A549 (cell line): ENCODE data around the gene NTM. TPM values are rescaled to one million over a fixed set of nuclear protein-coding genes. Genes with fewer than 3 reads are reported as not detected.

Experiments
- ATAC-seq, 2 experiments: fragments of 200-7000 bp in 1 of 2; fragments of >200 bp in 1 of 2; cut with Nextera tagmentation in 1 of 2; cut with Tn5 transposase in 1 of 2; 3 replicates each; pipeline versions ENCODE4 v1.8.0 to v1.9.1; 2018 to 2020; ENCODE audit warnings: mild to moderate bottlenecking in 1 of 2, moderate library complexity in 1 of 2
- CTCF ChIA-PET: fragments of 300-600 bp; sonication (Branson Sonifier 250); formaldehyde crosslinking; extraction: SDS; loops from one replicate; lab custom pipeline; 2021; ENCODE audit warnings: antibody characterized with exemption, inconsistent platforms; lab: Yijun Ruan, JAX
- POLR2A ChIA-PET: fragments of 350-600 bp; formaldehyde crosslinking; extraction: SDS; loops from one replicate; lab custom pipeline; 2021; ENCODE audit warnings: antibody characterized with exemption, inconsistent platforms; lab: Yijun Ruan, JAX
- DNase-seq, 2 experiments: peaks; one replicate each; pipeline versions ENCODE4 v3.0.0 to v3.0.0-alpha.2; 2011 to 2016; ENCODE audit warnings: low read depth in 1 of 2, low spot score in 1 of 2
- FAIRE-seq: peaks from 2 replicates; lab custom pipeline; 2011; peaks lifted over from hg19 to GRCh38; lab: Jason Lieb, UNC
- H3K27ac ChIP-seq, 2 experiments: fragments of >200 bp; sonication (Bioruptor Twin); formaldehyde crosslinking; 3 replicates each; pipeline ENCODE4 v1.5.1; 2016 to 2017
- H3K4me1 ChIP-seq: fragments of >200 bp; sonication (Bioruptor Twin); formaldehyde crosslinking; 3 replicates; pipeline ENCODE4 v1.6.1; 2016
- H3K4me2 ChIP-seq: fragments of >200 bp; sonication (Bioruptor Twin); formaldehyde crosslinking; 3 replicates; pipeline ENCODE4 v1.6.1; 2016
- H3K4me3 ChIP-seq: fragments of >200 bp; sonication (Bioruptor Twin); formaldehyde crosslinking; 3 replicates; pipeline ENCODE4 v1.5.1; 2016
- H3K9me3 ChIP-seq: fragments of >200 bp; sonication (Bioruptor Twin); formaldehyde crosslinking; 3 replicates; pipeline ENCODE4 v1.6.1; 2016
- BCL3 ChIP-seq: fragments of >200 bp; sonication (Bioruptor Twin); formaldehyde crosslinking; IDR thresholded peaks from 3 replicates; pipeline ENCODE4 v1.6.1; 2016
- BHLHE40 ChIP-seq: IDR thresholded peaks from 2 replicates; pipeline ENCODE4 v1.6.1; 2012; ENCODE audit warnings: low read depth, low read length, inconsistent platforms
- CHD4 ChIP-seq: fragments of 200-600 bp; sonication (generic); IDR thresholded peaks from 2 replicates; pipeline ENCODE4 v1.6.1; 2016; ENCODE audit warnings: antibody characterized with exemption, mild to moderate bottlenecking, borderline replicate concordance
- EHF ChIP-seq: fragments of 250-450 bp; sonication (Bioruptor Pico); IDR thresholded peaks from 2 replicates; pipeline ENCODE4 v1.5.0; 2020; ENCODE audit warnings: mild to moderate bottlenecking
- EP300 ChIP-seq, 2 experiments: fragments of >200 bp; sonication (Bioruptor Twin); formaldehyde crosslinking; IDR thresholded peaks; 2 replicates in 1 of 2; 3 replicates in 1 of 2; pipeline ENCODE4 v1.6.1; 2016 to 2017
- HDAC2 ChIP-seq: fragments of 200-600 bp; sonication (generic); IDR thresholded peaks from 2 replicates; pipeline ENCODE4 v1.6.1; 2016
- HES2 ChIP-seq: fragments of >200 bp; sonication (Bioruptor Twin); formaldehyde crosslinking; IDR thresholded peaks from 2 replicates; pipeline ENCODE4 v1.6.1; 2016
- HEYL ChIP-seq: fragments of 250-450 bp; sonication (Bioruptor Pico); IDR thresholded peaks from 2 replicates; pipeline ENCODE4 v1.8.0; 2021; ENCODE audit warnings: mild to moderate bottlenecking, moderate library complexity
- HMGXB4 ChIP-seq: fragments of 250-450 bp; sonication (Bioruptor Pico); IDR thresholded peaks from 2 replicates; pipeline ENCODE4 v1.5.0; 2021; ENCODE audit warnings: mild to moderate bottlenecking, moderate library complexity, borderline replicate concordance
- KDM1A ChIP-seq: fragments of 200-600 bp; sonication (generic); IDR thresholded peaks from 2 replicates; pipeline ENCODE4 v1.6.1; 2016; ENCODE audit warnings: low read depth, mild to moderate bottlenecking
- NFE2L2 ChIP-seq: fragments of 150-350 bp; conservative IDR thresholded peaks from 2 replicates; pipeline ENCODE4 v1.6.1; 2014; ENCODE audit warnings: low read length
- POLR2A ChIP-seq: IDR thresholded peaks from 2 replicates; pipeline ENCODE4 v1.6.1; 2012; ENCODE audit warnings: mild to moderate bottlenecking, low read length
- REST ChIP-seq: fragments of 200-600 bp; sonication (generic); IDR thresholded peaks from 2 replicates; pipeline ENCODE4 v1.6.1; 2016; ENCODE audit warnings: antibody characterized with exemption, mild to moderate bottlenecking, moderate library complexity
- SREBF2 ChIP-seq: fragments of 450-650 bp; IDR thresholded peaks from 2 replicates; pipeline ENCODE4 v1.6.1; 2014; ENCODE audit warnings: mild to moderate bottlenecking, moderate library complexity
- ZSCAN20 ChIP-seq: fragments of 250-450 bp; sonication (Bioruptor Pico); IDR thresholded peaks from 2 replicates; pipeline ENCODE4 v1.8.0; 2022; ENCODE audit warnings: mild to moderate bottlenecking, moderate library complexity
- WGBS: methylation state at CpG from one replicate; pipeline ENCODE4 v1.1.6; 2017; ENCODE audit errors: missing lambda C conversion rate; 5-methylcytosine and 5-hydroxymethylcytosine counted together
- polyA plus RNA-seq, 4 experiments: library from polyadenylated mRNA; depleted of rRNA in 3 of 4; stranded (reverse); fragments of >200 nt; fragmentation: RNase III in 1 of 4; extraction: RNeasy Plus Mini Kit Qiagen cat#74134 plus additional on column Dnase treatment in 1 of 4; gene quantifications; 2 replicates in 3 of 4; 3 replicates in 1 of 4; pipeline ENCODE4 v1.2.3, GENCODE V29; 2011 to 2017
- TF ChIP-seq, protein P1 (sequence below): fragments of 150-350 bp; IDR thresholded peaks from 2 replicates; pipeline ENCODE4 v1.6.1; 2014; ENCODE audit warnings: low read depth, mild to moderate bottlenecking, low read length
- TF ChIP-seq, protein P2 (sequence below): IDR thresholded peaks from 2 replicates; pipeline ENCODE4 v1.6.1; 2012; ENCODE audit warnings: low read depth, borderline replicate concordance
- TF ChIP-seq, protein P3 (sequence below): fragments of 450-650 bp; IDR thresholded peaks from 2 replicates; pipeline ENCODE4 v1.6.1; 2014; ENCODE audit warnings: antibody characterized with exemption

NTM gene
- polyA plus RNA-seq, 2 of the 4 experiments (the other 2 are of a cell fraction), result not detected

DNA sequence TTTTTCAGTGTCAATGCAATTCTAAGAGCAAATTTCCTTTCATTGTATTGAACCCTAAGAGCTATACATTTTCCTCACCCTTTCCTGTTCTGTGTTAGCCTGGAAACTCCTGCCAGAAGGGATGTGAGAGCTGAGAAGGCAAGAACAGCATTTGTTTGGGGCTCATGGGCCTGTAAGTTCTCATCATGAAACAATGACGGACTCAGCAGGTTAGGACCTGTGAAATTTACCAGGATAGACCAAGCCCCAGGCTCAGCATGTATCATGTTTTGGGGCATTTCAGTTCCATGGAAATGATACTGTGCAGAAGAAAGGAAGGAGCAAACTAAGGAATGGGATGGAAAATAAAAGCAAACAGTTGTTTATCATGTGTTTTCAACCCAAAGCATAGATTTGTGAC is 41.6 kb downstream of the NTM start:
- Histone ChIP-seq H3K27ac (no peak overlapping the region), H3K4me2 (no peak overlapping the region), H3K4me1 (no peaks in the 10 kb centered on the region)
- no peak for FAIRE-seq
- WGBS, result 17% methylated on average over 1 of the region's 1 CpG
- POLR2A ChIA-PET, result no interaction called here
- TF ChIP-seq HMGXB4 (CRISPR knock-in tag), result no peak
- TF ChIP-seq EP300 (IDR thresholded peaks at IDR 0.05), result no peak
- no peak for TF ChIP-seq SREBF2
- no peak for TF ChIP-seq REST
- no peak for TF ChIP-seq NFE2L2
- TF ChIP-seq CHD4, result no peak
- no peak for TF ChIP-seq HEYL (CRISPR knock-in tag)
- TF ChIP-seq, protein P1, sequence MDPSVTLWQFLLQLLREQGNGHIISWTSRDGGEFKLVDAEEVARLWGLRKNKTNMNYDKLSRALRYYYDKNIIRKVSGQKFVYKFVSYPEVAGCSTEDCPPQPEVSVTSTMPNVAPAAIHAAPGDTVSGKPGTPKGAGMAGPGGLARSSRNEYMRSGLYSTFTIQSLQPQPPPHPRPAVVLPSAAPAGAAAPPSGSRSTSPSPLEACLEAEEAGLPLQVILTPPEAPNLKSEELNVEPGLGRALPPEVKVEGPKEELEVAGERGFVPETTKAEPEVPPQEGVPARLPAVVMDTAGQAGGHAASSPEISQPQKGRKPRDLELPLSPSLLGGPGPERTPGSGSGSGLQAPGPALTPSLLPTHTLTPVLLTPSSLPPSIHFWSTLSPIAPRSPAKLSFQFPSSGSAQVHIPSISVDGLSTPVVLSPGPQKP, result no peak
- TF ChIP-seq KDM1A, result no peak
- TF ChIP-seq, protein P2, sequence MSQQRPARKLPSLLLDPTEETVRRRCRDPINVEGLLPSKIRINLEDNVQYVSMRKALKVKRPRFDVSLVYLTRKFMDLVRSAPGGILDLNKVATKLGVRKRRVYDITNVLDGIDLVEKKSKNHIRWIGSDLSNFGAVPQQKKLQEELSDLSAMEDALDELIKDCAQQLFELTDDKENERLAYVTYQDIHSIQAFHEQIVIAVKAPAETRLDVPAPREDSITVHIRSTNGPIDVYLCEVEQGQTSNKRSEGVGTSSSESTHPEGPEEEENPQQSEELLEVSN, result no peak
- TF ChIP-seq HES2, result no peak
- no peak for TF ChIP-seq ZSCAN20 (CRISPR knock-in tag)
- TF ChIP-seq, protein P3, sequence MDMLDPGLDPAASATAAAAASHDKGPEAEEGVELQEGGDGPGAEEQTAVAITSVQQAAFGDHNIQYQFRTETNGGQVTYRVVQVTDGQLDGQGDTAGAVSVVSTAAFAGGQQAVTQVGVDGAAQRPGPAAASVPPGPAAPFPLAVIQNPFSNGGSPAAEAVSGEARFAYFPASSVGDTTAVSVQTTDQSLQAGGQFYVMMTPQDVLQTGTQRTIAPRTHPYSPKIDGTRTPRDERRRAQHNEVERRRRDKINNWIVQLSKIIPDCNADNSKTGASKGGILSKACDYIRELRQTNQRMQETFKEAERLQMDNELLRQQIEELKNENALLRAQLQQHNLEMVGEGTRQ, result no peak
- TF ChIP-seq HDAC2, result no peak
- no peak for TF ChIP-seq BCL3
- TF ChIP-seq, all 56 proteins: peak for 0
- Histone ChIP-seq H3K9me3 (no peaks in the 10 kb centered on the region), H3K4me3 (no peak overlapping the region)
- DNase-seq (no peak), ATAC-seq (no peak)
- CTCF ChIA-PET, result no interaction called here

- POLR2A ChIA-PET, result no interaction called here
These were observed 42.8 kb downstream of the NTM start for GRCh38 chr11:131413217-131413616.

More at GRCh38 chr11:131413217-131413616, 42.8 kb downstream of the NTM start:
- Histone ChIP-seq H3K27ac (no peak overlapping the region), H3K4me2 (no peak overlapping the region), H3K4me3 (no peak overlapping the region), H3K4me1 (no peaks in the 10 kb centered on the region), H3K9me3 (no peaks in the 10 kb centered on the region)
- TF ChIP-seq POLR2A (no peak), NFE2L2 (no peak), BHLHE40 (no peak), EHF (no peak)
- no peak for FAIRE-seq
- DNase-seq, result no peak
- no peak for ATAC-seq
- CTCF ChIA-PET, result no interaction called here
- 42% methylated on average over 7 of the region's 7 CpGs for WGBS
